ENCODE results near the gene C1orf198.
A peak's percentile ranks its signal among the peaks of the same experiment; 100 is the strongest.

Gene C1orf198

DNA sequence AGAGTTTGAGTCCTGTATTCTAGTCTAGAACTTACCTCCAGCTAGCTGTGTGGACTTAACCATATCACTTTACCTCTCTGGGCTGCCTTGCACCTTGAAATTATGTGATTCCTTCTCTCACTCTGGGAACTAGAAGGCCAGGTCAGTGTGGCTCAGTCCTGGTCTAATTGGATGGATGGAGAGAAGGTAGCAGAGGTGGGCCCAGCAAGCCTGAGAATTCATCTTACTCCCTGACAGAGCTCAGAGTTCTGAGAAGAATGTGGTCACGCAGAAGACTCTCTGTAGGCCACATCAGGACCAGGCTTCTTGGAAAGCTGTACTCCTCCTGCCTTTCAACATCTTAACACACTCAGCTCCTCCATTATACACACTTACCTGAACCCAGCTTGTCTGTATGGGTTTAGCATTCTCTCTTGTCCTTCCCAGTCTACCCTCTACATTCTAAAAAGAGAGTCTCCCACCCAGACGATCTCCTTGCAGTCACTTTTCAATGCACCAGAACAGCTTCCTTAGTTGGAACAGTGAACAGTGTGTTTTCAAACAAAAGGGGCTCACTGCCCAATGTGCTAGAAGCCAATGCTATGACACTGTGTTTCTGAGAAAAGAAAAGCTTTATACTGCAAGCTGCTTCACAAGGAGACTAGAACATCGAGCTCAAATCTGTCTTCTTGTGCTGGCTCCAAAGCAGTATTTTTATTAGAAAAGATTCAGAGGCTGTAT lies 60.6 kb downstream of the C1orf198 start:
- DNase-seq (ENCODE audit: low spot score), result no peak

DNA sequence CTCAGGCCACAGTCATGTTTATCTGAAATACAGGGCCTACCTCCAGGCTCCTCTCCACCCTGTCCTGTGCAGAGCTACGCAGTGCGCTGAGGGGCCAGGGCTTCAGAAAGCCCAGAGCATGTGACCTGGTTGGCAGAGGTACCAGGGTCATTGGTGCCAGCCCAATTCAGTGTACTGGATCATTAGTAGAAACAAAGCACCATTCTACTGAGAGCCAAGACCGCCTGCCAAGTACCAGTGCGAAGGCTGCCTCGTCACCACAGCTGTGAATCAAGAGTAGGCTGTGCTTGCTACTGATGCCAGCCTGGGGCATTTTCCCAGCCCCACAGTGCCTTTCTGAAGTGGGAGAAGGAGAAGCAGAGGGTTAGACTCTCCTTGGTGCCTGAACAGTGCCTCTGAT lies 61.3 kb downstream of the C1orf198 start:
- no peak for DNase-seq (ENCODE audit: low spot score)

DNA sequence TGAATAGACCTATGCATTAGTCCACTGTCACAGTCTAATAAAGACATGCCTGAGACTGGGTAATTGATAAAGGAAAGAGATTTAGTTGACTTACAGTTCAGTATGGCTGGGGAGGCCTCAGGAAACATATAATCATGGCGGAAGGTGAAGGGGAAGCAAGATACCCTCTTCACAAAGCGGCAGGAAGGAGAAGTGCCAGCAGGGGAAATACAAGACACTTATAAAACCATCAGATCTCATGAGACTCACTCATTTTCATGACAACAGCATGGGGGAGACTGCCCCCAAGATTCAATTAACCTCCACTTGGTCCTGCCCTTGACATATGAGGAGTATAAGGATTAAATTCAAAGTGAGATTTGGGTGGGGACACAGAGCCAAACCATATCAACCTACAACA lies 61.8 kb downstream of the C1orf198 start:
- no peak for DNase-seq (ENCODE audit: low spot score)

DNA sequence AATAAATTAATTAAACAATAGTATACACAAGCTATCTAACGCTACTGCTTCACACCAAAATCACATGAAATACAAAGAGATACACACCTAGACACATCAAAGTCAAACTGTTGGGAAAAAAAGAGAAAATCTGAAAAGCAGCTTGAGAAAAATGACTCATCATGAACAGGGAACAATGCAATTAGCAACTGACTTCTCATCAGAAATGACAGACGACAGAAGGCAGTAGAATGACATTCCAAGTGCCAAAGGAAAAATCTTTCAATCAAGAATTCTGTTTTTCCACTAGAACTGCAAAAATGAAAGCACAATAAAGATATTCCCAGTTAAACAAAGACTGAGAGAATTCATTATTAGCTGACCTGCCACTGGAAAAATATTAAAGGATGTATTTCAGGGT lies 63.9 kb downstream of the C1orf198 start:
- no peak for DNase-seq (ENCODE audit: low spot score)

DNA sequence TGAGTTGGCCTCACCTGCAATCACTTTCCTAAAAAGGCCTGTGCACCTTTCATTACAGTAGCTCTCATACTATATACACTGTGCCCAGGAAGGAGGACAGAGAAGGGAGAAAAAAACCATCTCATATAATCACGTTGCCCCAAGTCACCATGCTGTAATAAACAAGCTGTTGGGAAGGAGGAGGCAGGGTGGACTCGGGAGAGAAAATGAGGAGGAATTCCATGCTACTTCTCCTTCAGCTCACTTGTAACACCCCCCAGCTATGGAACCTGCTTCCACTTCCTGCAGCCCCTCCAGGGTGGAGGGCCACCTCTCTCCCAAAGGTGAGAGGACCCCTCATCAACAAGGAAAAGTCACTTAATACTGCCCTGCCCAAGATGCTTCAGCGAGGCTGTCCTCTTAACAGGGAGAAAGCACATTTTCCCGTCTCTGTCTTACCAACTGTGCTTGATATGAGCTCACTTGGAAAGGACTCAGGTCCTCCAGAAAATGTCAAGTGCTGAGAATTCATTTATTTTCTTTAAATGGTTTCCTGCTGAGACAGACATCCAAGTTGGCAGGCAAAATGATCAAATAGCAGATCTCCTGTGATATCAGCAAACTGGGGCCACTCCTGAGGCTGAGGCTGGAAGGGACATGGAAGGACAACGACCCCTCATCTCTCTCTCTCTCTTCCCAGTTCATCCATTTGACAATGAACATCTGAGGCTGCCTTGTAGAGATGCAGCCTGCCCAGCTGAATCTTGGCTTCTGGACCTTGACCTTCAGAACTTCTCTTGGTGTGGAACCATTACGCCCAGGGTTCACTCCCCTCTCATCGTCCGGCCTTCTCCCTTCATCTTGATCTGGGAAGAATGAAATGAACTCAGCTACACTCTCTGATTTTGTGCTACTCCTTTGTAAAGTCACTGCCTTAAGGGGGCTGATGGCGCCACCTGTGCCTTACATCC lies 67.2 kb downstream of the C1orf198 start:
- DNase-seq (ENCODE audit: low spot score), result peak; percentile 6

DNA sequence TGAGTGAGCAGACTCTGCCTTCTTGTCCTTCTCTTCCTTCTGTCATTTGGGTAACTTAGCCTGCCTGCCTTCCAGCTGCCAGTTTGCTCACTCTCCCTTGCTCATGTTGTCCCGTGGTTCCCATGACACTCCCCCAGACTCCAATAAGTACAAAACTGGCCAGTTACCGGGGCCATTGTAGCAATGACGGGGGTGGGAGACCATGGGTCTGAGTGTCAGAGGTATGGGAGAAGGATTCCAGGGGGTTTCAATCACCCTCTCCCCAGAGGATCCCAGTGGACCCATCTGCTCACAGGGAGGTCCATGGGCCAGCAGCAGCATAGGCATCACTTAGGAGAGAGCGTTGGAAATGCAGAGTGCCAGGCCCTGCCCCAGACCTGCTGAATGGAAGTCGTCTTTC lies 69.8 kb downstream of the C1orf198 start:
- peak; percentile 16 for DNase-seq (ENCODE audit: low spot score)

DNA sequence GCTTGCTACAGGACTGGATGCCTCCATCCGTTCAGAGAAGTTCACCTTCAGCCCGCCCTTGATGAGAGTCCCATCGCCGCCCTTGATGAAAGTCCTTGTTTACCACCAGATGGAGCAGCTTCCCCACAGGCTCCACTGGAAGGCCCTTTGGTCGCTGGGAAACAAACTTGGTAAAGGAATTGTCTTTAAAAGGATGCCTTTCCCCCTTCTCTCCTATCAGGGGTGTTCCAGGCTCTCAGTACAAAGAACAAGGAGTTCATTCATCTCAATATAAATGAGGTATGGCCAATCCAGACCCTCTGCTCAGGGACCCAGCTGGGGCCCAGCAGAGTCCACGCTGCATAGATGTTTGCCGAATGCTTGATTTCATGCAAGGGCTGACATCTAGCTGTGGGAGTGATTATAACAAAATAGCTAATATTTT lies 70.4 kb downstream of the C1orf198 start:
- peak; percentile 81 for DNase-seq (ENCODE audit: low spot score)

DNA sequence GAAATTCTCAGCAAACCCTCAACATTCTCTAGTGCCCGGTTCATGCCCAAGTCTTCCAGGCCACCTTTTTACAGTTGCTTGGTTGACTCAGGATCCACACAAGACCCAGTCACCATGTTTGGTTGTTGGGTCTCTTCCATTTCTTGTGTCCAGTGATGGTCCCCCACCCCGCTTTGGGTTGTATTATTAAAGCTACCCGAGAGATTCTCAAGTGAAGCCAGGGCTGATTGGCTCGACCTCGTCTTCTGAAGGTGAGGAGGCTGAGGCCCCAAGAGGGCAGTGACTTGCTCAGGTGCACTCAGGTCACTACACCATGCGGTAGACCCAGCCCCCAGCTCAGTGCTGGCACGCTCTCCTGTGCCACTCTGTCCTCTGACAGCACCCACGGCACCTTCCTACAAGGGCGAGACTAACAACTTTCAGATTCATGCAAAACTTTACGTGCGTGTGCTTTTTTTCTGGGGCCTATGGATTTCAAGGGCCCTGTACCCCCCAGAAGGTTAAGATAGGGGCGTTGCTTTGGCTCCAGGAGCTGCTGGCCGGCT lies 70.9 kb downstream of the C1orf198 start:
- peak; percentile 26 for DNase-seq (ENCODE audit: low spot score)

DNA sequence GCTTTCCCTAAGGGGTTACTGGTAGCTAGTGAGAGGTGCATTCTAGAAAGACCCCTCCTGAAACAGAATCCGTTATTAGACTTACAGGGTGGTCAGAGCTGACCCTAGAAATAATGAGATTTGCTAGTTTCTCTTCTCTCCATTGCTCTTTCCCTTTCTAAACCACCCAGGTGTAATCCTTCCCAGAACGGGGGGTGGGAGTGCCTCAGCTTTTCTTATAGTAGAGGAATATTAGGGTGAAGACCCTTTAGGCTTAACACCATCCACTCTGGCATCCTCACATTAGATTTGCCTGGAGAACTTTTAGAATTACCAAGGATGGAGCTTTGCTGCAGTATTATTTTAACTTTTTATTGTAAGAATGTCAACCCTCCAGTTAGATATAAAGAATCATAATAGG lies 71.7 kb downstream of the C1orf198 start:
- no peak for DNase-seq (ENCODE audit: low spot score)

DNA sequence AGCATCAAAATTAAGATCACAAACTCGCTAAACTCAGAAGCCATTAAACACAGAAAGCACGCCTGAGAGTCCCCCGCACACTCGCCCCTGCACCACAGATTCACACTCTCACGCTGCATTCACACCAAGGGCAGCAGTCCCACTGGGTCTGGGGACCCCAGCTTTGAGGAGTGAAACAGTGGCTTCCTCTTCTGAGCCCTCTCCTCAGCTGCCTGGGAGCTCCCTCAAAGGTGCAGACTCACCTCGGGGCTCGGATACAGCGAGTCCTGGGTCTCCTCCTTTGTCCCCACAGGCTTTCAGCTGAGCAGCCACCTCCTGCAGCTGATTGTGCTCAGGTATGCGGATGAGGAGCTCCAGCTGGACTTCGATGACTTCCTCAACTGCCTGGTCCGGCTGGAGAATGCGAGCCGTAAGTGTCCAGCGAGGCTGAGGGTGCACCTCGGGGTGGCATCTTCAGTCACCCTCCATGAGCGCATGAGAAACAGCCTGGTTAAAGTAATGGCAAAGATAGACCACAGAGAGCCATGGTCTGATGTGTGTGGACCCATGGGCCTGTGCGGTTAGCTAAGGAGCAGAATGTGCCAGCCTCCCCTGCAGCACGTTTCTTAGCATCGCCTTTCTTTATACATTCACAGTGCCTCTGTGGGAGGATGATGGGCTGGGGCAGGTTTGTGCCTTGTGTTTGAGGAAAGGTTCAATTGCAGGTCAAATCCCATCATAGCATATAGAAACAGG lies 73.3 kb downstream of the C1orf198 start:
- peak; percentile 24 for DNase-seq (ENCODE audit: low spot score)

DNA sequence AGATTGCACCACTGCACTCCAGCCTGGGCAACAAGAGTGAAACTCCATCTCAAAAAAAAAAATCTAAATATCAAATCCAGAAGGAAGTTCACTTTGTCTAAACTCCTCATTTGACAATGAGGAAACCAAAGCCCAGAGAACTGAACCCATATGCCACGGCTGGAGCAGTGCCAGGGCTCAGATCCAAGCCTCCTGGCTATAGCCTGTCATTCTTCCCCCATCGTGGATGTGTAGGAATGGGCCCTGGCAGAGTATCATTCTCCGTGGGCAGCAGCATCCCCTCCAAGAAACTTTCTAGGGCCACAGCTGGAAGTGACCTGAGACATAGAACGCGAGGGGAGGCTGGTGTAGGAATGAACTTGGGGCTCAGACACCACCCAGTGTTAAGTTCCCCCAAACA lies 73.9 kb downstream of the C1orf198 start:
- DNase-seq (ENCODE audit: low spot score), result peak; percentile 17

DNA sequence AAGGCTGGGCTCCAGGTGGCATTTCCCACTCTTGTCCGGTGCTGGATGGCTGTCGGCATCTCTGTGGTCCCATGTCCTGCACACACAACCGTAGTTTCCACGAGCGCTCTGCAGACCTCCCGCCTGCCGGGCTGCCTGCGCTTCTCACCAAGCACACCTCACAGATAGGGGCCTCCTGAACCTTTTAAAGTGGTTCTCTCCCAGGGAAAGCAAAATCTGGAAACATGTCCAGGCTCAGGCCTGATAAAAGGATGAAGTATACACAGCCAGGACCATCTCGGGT lies 74.9 kb downstream of the C1orf198 start:
- DNase-seq (ENCODE audit: low spot score), result peak; percentile 24

DNA sequence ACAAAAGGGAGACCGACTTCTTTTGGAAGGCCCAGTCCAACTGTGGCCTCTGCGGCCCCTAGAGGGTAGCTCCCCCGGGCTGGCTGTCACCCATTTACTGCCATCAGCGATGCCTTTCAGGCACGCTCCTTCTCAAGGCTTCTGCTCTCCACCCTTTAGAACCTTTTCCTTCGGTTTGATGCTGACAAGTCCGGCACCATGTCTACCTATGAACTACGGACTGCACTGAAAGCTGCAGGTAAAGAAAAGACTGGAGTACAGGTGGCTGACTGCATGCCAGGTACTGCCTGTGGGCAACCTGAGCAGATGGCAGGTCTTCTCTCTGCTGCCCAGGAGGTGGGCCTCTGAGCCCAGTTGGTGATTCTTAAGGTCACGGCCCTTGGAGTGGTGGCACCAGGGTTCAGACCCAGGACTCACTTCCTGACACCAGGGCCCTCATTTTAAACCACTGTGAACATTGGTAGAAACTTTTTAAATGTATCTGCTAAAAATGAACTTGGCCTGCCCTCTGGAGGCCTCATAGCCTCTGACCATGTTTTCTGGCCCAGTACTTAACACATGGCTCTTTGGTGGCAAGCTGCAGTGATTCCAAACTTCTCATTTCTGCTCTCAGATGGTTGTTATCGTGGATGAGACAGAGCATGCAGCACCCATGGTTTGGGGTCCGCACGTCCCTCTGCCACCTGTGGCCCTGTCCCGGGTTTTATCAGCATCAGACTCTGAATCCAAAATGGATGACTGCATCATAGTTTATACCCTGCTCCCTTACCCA lies 75.4 kb downstream of the C1orf198 start:
- DNase-seq (ENCODE audit: low spot score), result peak; percentile 28

DNA sequence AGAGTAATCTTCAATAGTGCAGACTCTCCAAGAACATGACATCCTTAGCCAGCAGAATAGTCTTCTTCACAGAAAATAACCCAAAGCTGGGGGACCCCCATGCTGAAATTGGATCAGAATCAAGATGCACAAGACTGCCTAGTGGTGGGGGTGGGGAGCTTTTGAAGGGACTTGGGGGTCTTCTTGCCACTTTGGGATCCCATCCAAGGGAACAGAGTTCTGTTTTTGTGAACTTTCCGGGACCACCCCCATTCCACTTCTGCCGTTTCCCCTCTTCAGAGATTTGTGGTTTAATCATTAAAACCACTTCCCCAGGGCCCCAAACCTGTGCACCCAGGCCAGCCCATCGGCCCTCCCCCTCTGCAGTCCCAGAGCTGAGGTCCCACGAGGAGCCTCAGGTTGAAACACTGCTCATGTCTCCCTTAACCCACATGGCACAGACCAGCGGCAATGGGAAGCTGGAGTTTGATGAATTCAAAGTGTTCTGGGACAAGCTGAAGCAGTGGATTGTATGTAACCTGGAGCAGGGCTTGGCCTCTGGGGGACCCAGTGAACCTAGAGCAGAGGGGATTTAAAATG lies 76.2 kb downstream of the C1orf198 start:
- DNase-seq (ENCODE audit: low spot score), result peak; percentile 8

DNA sequence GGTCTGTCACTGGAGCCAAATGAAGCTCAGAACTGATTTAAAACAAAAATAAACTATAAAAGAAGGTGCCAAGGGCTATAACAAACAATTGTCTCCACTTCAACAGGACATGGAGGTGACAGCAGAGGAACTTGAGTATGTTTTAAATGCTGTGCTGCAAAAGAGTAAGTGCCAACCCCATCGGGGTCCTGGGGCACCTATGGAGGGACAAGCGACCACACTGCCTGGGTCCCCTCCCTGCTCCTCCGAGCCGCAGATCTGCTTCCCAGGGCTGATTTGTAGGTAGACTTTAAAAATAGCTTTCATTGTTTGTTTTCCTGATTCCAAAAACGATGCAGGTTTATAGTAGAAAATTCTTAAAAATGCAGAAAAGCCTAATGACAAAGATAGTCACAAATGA lies 78.3 kb downstream of the C1orf198 start:
- DNase-seq (ENCODE audit: low spot score), result peak; percentile 16

DNA sequence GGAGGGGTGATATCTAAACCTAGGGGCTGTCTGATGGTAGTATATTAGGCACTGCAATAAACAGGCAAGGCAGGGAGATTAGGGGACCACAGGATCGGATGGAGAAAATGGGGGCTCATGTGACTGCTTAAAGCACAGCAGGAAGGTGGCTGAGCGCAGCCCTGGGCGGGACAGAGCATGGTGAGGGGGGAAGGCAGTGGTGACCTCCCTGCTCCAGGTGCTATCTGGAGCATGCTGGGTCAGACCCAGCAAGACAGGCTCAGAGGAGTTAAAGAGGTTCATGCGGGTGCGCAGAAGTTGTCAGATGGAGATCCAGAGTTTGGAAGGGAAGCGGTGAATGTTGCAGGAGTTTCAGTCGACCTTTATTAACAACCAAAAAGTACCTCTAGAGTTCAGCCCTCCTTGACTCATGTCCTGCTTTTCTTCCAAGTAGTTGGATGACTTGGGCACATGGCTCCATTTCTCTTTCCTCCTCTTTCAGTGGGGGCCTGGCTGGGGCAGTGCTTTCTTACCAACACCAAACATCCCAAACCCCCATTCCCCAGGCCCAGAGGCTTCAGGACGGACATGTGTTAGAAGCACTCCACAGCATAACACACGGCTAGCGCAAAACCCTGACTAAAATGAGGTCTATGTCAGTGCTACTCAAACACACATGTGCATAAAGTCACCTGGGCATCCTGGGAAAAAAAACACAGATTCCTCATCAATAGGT lies 79.6 kb downstream of the C1orf198 start:
- peak; percentile 7 for DNase-seq (ENCODE audit: low spot score)

DNA sequence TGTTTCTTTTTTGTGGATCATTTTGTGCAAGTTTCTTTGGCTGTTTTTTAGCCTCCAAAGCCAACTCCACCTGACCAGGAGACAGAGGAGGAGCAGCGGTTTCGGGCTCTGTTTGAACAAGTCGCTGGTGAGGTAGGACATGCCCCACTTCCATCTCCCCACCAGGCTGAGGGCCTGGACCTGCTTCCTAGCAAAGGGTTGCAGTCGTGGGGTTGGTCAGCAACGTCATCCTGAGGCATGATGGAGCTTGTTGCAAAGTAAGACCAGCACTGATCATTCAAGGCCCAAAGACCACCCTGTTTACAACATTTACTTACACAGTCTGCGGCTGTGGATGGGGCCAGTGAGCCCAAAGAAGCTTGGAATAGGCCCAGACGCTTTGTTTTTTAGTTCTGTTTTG lies 80.8 kb downstream of the C1orf198 start:
- DNase-seq (ENCODE audit: low spot score), result no peak

All from D341Med (cell line).